Liver (tissue), 9 donors: ENCODE results near the gene RFPL4AL1. TPM values are rescaled to one million over a fixed set of nuclear protein-coding genes. Genes with fewer than 3 reads are reported as not detected.

Experiments
- DNase-seq: peaks from one replicate; pipeline ENCODE4 v3.0.0-alpha.2; 2017; ENCODE audit warnings: low spot score
- H3K27ac ChIP-seq, 2 donors: one replicate each; pipeline ENCODE4 v1.7.0; 2013; ENCODE audit warnings: inconsistent platforms in 2 of 2, low read length in 2 of 2, control low read depth in 1 of 2, low read depth in 1 of 2, mild to moderate bottlenecking in 1 of 2
- H3K27me3 ChIP-seq, 4 donors: one replicate each; pipeline versions ENCODE4 v1.6.1 to v1.7.0; 2013; ENCODE audit warnings: low read length in 3 of 4, inconsistent platforms in 1 of 4, mild to moderate bottlenecking in 1 of 4, moderate library complexity in 1 of 4; ENCODE audit not compliant: control insufficient read depth in 4 of 4, insufficient read depth in 4 of 4
- H3K36me3 ChIP-seq, 4 donors: one replicate each; pipeline versions ENCODE4 v1.6.1 to v1.7.0; 2013; ENCODE audit warnings: low read length in 3 of 4, mild to moderate bottlenecking in 3 of 4, low read depth in 1 of 4, moderate library complexity in 1 of 4; ENCODE audit not compliant: control insufficient read depth in 4 of 4, insufficient read depth in 3 of 4
- H3K4me1 ChIP-seq, 4 donors: one replicate each; pipeline versions ENCODE4 v1.6.1 to v1.7.0; 2013; ENCODE audit warnings: low read length in 3 of 4, mild to moderate bottlenecking in 3 of 4, moderate library complexity in 1 of 4; ENCODE audit not compliant: control insufficient read depth in 4 of 4, insufficient read depth in 4 of 4
- H3K4me3 ChIP-seq, 3 donors: one replicate each; pipeline versions ENCODE4 v1.6.1 to v1.7.0; 2013; ENCODE audit warnings: low read length in 3 of 3, control low read depth in 1 of 3, low read depth in 1 of 3, mild to moderate bottlenecking in 1 of 3
- H3K9ac ChIP-seq, 2 donors: one replicate each; pipeline ENCODE4 v1.7.0; 2013; ENCODE audit warnings: low read length in 2 of 2, mild to moderate bottlenecking in 2 of 2, moderate library complexity in 2 of 2, control low read depth in 1 of 2, low read depth in 1 of 2
- H3K9me3 ChIP-seq, 4 donors: one replicate each; pipeline versions ENCODE4 v1.6.1 to v1.7.0; 2013; ENCODE audit warnings: low read length in 3 of 4; ENCODE audit not compliant: control insufficient read depth in 4 of 4
- EGR1 ChIP-seq, 2 donors: IDR thresholded peaks; 2 replicates each; pipeline ENCODE4 v1.6.1; 2016 to 2018; ENCODE audit warnings: antibody characterized with exemption in 2 of 2, low read depth in 2 of 2
- FOXA1 ChIP-seq: IDR thresholded peaks from 2 replicates; pipeline ENCODE4 v1.6.1; 2016; ENCODE audit warnings: antibody characterized with exemption
- FOXA2 ChIP-seq: IDR thresholded peaks from 2 replicates; pipeline ENCODE4 v1.6.1; 2016; ENCODE audit warnings: antibody characterized with exemption
- GABPA ChIP-seq, 2 donors: IDR thresholded peaks in 1 of 2; conservative IDR thresholded peaks in 1 of 2; 2 replicates each; pipeline ENCODE4 v1.6.1; 2016; ENCODE audit warnings: antibody characterized with exemption in 2 of 2, mild to moderate bottlenecking in 1 of 2, moderate library complexity in 1 of 2
- HNF4A ChIP-seq, 2 donors: conservative IDR thresholded peaks; 2 replicates each; pipeline ENCODE4 v1.6.1; 2016; ENCODE audit warnings: antibody characterized with exemption in 2 of 2, mild to moderate bottlenecking in 2 of 2
- HNF4G ChIP-seq: IDR thresholded peaks from 2 replicates; pipeline ENCODE4 v1.6.1; 2016; ENCODE audit warnings: antibody characterized with exemption
- JUND ChIP-seq, 2 donors: IDR thresholded peaks; 2 replicates each; pipeline ENCODE4 v1.6.1; 2016; ENCODE audit warnings: antibody characterized with exemption in 2 of 2
- MAX ChIP-seq: IDR thresholded peaks from 2 replicates; pipeline ENCODE4 v1.6.1; 2016; ENCODE audit warnings: antibody characterized with exemption
- RAD21 ChIP-seq, 2 donors: IDR thresholded peaks; 2 replicates each; pipeline ENCODE4 v1.6.1; 2016; ENCODE audit warnings: antibody characterized with exemption in 2 of 2, mild to moderate bottlenecking in 2 of 2
- RXRA ChIP-seq, 2 donors: IDR thresholded peaks; 2 replicates each; pipeline ENCODE4 v1.6.1; 2017 to 2018; ENCODE audit warnings: antibody characterized with exemption in 2 of 2, mild to moderate bottlenecking in 1 of 2
- YY1 ChIP-seq: IDR thresholded peaks from 2 replicates; pipeline ENCODE4 v1.6.1; 2016; ENCODE audit warnings: antibody characterized with exemption, mild to moderate bottlenecking
- WGBS: extraction: QIAGEN DNeasy Blood & Tissue Kit; methylation state at CpG from one replicate; pipeline ENCODE4 v1.1.7; 2013; 5-methylcytosine and 5-hydroxymethylcytosine counted together
- polyA plus RNA-seq, 2 donors: library from polyadenylated mRNA; stranded (reverse) in 1 of 2; unstranded in 1 of 2; fragments of 200-250 nt in 1 of 2; fragments of >200 nt in 1 of 2; fragmentation: Nextera tagmentation in 1 of 2; extraction: Ambion mirVana in 1 of 2; gene quantifications; one replicate each; pipeline versions ENCODE4 v1.2.1 to v1.2.3, GENCODE V29; 2013 to 2015
- total RNA-seq, 2 donors: library from RNA; depleted of rRNA; stranded (reverse); fragments of >200 nt; gene quantifications; one replicate each; pipeline ENCODE4 v1.2.3, GENCODE V29; 2014
- TF ChIP-seq, protein P1 (sequence below): IDR thresholded peaks from 2 replicates; pipeline ENCODE4 v1.6.1; 2016; ENCODE audit warnings: antibody characterized with exemption
- TF ChIP-seq, protein P2 (sequence below): IDR thresholded peaks from 2 replicates; pipeline ENCODE4 v1.6.1; 2016; ENCODE audit warnings: antibody characterized with exemption
- TF ChIP-seq, protein P3 (sequence below): fragments of 150-350 bp; IDR thresholded peaks from 2 replicates; pipeline ENCODE4 v1.5.1; 2017; ENCODE audit warnings: improper control_type of control experiment, low read depth, low read length; ENCODE audit not compliant: missing input control
- donor health status: healthy.
- donor health status: healthy.
- donor health status: healthy.
- donor health status: healthy.
- donor health status: healthy.

RFPL4AL1 gene
- total and polyA plus RNA-seq, 4 donors, result 0.13 to 0.33 TPM; not detected in 2

DNA sequence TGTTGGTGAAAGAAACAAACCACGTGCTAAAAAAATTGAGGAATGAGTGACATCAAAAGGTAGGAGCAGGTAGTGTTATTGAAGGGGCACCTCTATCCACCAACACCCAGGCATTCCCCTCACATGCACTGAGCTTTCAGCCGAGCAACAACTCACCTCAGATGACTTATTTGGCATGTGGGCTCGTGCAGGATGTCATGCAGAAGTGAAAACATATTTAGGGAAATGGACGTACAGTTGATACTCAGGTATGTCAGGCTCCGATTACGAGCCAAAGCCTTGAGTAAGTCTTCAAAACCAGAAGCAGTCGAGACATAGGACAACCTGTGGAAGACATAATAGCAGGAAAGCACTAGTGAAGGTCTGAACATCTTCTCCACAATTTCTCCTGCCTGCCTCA lies 32.5 kb downstream of the RFPL4AL1 start:
- no peaks in the 10 kb centered on the region for H3K27me3 ChIP-seq
- no peak for DNase-seq
- no peaks in the 10 kb centered on the region for H3K9me3 ChIP-seq
- WGBS, result 80% methylated on average over 7 of the region's 7 CpGs
- no peaks in the 10 kb centered on the region for H3K36me3 ChIP-seq
- no peak overlapping the region for H3K27ac ChIP-seq
- no peak overlapping the region for H3K9ac ChIP-seq
- H3K4me1 ChIP-seq, result no peaks in the 10 kb centered on the region
- no peak for TF ChIP-seq RXRA (IDR thresholded peaks at IDR 0.05)
- TF ChIP-seq RAD21 (IDR thresholded peaks at IDR 0.05), result peak in 1 of 2 donors; percentile 8
- H3K4me3 ChIP-seq, result no peak overlapping the region

GRCh38 chr19:55802281-55802680 lies 33.4 kb downstream of the RFPL4AL1 start:
- no peak for DNase-seq
- no peaks in the 10 kb centered on the region for H3K4me1 ChIP-seq
- H3K36me3 ChIP-seq, result no peaks in the 10 kb centered on the region
- H3K27ac ChIP-seq, result no peak overlapping the region
- no peaks in the 10 kb centered on the region for H3K9me3 ChIP-seq
- no peak overlapping the region for H3K9ac ChIP-seq
- TF ChIP-seq HNF4A (conservative IDR thresholded peaks at IDR 0.05) (peak in 1 of 2 donors; percentile 32), FOXA2 (no peak), RAD21 (IDR thresholded peaks at IDR 0.05) (no peak), FOXA1 (no peak), YY1 (peak; percentile 75), RXRA (IDR thresholded peaks at IDR 0.05) (peak in 1 of 2 donors; percentile 41)
- TF ChIP-seq, protein P1, sequence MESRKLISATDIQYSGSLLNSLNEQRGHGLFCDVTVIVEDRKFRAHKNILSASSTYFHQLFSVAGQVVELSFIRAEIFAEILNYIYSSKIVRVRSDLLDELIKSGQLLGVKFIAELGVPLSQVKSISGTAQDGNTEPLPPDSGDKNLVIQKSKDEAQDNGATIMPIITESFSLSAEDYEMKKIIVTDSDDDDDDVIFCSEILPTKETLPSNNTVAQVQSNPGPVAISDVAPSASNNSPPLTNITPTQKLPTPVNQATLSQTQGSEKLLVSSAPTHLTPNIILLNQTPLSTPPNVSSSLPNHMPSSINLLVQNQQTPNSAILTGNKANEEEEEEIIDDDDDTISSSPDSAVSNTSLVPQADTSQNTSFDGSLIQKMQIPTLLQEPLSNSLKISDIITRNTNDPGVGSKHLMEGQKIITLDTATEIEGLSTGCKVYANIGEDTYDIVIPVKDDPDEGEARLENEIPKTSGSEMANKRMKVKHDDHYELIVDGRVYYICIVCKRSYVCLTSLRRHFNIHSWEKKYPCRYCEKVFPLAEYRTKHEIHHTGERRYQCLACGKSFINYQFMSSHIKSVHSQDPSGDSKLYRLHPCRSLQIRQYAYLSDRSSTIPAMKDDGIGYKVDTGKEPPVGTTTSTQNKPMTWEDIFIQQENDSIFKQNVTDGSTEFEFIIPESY, result peak; percentile 20
- TF ChIP-seq, protein P2, sequence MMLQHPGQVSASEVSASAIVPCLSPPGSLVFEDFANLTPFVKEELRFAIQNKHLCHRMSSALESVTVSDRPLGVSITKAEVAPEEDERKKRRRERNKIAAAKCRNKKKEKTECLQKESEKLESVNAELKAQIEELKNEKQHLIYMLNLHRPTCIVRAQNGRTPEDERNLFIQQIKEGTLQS, result no peak
- no peaks in the 10 kb centered on the region for H3K27me3 ChIP-seq
- 40% methylated on average over 2 of the region's 2 CpGs for WGBS
- H3K4me3 ChIP-seq, result no peak overlapping the region

DNA sequence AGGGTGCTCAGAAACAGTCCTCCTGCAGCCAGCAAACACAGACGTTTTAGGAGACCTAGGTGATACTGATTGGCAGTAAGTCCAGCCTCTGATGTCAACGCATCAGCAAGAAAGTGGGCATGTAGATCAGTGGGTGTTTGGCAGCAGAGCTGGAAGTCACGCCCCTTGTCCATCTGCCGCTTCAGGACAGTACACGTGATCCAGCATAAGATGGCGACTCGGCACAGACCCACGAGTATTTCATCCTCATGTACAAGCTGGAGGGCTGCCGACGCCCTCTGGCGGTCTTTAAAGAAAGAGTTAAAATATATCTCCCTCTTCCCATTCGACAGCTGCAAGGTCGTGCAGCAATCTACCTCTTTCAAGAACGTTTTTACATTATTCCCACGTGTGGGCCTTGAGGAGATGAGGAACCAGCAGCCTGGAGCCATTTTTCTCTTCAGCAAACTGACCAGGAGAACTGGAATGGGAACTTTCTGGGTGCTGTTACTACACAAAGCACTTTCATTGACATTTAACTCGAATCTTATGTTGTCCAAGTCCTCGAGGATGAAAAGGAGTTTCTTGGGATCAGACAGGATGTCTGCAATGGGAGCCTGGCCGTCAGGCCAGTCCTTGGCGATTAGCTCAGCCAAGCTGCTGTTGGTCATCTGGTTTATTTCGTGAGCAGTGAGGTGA lies 40.6 kb downstream of the RFPL4AL1 start:
- WGBS, result 23% methylated on average over 20 of the region's 20 CpGs

More for the DNA sequence above, 40.6 kb downstream of the RFPL4AL1 start:
- Histone ChIP-seq H3K36me3 (no peaks in the 10 kb centered on the region), H3K4me1 (peaks cover 0 to 8% (median 3%) of the 10 kb centered on the region in 4 donors), H3K27ac (no peak overlapping the region), H3K9me3 (no peaks in the 10 kb centered on the region), H3K4me3 (peak overlapping the region in 2 of 3 donors; percentile 10 to 30), H3K27me3 (no peaks in the 10 kb centered on the region), H3K9ac (no peak overlapping the region)
- DNase-seq, result no peak
- peak in 1 of 2 donors; percentile 45 for TF ChIP-seq GABPA (IDR thresholded peaks at IDR 0.05 in 1 of 2, conservative IDR thresholded peaks at IDR 0.05 in 1 of 2)
- peak; percentile 52 for TF ChIP-seq MAX
- no peak for TF ChIP-seq JUND (IDR thresholded peaks at IDR 0.05)
- TF ChIP-seq YY1, result peak; percentile 97
- no peak for TF ChIP-seq HNF4G
- TF ChIP-seq RXRA (IDR thresholded peaks at IDR 0.05), result no peak
- peak; percentile 92 to 95 for TF ChIP-seq RAD21 (IDR thresholded peaks at IDR 0.05)
- TF ChIP-seq EGR1 (IDR thresholded peaks at IDR 0.05; ENCODE audit: low read depth in 2 of 2), result no peak
- TF ChIP-seq, protein P3, sequence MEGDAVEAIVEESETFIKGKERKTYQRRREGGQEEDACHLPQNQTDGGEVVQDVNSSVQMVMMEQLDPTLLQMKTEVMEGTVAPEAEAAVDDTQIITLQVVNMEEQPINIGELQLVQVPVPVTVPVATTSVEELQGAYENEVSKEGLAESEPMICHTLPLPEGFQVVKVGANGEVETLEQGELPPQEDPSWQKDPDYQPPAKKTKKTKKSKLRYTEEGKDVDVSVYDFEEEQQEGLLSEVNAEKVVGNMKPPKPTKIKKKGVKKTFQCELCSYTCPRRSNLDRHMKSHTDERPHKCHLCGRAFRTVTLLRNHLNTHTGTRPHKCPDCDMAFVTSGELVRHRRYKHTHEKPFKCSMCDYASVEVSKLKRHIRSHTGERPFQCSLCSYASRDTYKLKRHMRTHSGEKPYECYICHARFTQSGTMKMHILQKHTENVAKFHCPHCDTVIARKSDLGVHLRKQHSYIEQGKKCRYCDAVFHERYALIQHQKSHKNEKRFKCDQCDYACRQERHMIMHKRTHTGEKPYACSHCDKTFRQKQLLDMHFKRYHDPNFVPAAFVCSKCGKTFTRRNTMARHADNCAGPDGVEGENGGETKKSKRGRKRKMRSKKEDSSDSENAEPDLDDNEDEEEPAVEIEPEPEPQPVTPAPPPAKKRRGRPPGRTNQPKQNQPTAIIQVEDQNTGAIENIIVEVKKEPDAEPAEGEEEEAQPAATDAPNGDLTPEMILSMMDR, result peak; percentile 58
- no peak for TF ChIP-seq FOXA2
- TF ChIP-seq HNF4A (conservative IDR thresholded peaks at IDR 0.05), result peak in 1 of 2 donors; percentile 23
